Medulla oblongata (tissue), 1 donor: ENCODE results near the gene ADAMTSL5.
A peak's percentile ranks its signal among the peaks of the same experiment; 100 is the strongest.
"Not testable (repeated sequence)": the region's sequence is repeated elsewhere in the genome, so short reads cannot be mapped to it uniquely, and the experiment has no call there.

Experiments
- DNase-seq: peaks from one replicate; pipeline ENCODE4 v3.0.0-alpha.2; 2015; ENCODE audit errors: extremely low spot score

Gene ADAMTSL5

DNA sequence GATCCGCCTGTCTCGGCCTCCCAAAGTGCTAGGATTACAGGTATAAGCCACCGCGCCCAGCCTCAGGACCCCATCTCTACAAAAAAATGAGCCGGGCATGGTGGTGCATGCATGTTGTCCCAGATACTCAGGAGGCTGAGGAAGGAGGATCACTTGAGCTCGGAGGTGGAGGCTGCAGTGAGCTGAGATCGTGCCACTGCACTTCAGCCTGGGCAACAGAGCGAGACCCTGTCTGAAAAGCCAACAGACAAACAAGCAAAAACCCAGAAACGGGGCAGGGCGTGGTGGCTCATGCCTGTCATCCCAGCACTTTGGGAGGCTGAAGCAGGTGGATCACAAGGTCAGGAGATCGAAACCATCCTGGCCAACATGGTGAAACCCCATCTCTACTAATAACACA lies 18.0 kb upstream of the ADAMTSL5 start:
- DNase-seq = not testable (repeated sequence)

DNA sequence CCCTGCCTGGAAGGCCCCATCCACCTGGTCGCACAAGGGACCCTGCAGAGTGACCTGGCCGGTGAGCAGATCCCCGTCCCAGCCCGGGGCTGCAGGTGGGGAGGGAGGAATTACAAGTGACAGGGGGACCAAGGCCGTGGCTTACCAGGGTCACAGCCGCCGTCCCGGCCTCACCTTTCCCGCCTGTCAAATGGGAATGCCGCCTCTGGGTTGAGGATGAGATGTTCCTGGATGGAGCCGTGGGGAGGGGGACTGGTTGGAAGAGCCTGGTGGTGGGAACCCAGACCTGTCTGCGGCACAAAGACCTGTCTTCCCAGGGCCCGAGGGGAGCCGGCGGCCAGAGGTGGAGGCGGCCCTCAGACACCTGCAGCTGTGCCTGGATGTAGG lies 16.6 kb upstream of the ADAMTSL5 start:
- DNase-seq = no peak

DNA sequence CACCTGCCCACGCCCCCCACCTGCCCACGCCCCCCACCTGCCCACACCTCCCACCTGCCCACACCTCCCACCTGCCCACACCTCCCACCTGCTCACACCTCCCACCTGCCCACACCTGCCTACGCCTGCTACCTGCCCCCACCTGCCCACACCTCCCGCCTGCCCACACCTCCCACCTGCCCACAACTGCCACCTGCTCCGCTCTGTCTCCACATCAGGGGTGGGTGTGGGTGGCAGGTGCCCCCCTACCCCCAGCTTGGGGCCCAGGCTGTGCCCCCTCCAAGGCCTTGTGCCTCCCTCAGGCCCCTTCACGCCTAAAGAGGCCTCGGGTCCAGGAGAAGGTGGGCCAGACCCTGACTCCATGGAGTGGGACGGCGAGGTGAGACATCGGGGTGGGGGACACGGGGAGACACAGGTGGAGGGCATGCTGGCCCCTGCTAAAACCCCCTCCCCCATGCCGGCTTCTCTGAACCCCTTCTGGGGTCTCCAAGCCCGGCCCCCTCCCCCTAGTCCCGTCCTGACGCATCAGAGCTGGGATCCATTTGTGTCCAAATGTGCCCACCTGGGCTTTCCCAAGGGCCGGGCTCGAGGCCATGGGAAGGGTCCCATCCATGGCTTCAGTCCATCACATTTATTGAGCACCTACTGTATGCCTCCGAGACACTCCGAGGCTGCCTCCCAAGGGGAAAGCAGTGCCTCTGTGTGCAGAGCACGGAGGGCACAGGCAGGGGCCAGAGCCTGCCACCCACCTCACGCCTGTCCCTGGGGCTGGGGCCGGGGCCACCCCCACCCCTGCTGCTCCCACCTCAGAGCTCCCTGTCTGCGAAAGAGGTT lies 16.0 kb upstream of the ADAMTSL5 start:
- DNase-seq = no peak

DNA sequence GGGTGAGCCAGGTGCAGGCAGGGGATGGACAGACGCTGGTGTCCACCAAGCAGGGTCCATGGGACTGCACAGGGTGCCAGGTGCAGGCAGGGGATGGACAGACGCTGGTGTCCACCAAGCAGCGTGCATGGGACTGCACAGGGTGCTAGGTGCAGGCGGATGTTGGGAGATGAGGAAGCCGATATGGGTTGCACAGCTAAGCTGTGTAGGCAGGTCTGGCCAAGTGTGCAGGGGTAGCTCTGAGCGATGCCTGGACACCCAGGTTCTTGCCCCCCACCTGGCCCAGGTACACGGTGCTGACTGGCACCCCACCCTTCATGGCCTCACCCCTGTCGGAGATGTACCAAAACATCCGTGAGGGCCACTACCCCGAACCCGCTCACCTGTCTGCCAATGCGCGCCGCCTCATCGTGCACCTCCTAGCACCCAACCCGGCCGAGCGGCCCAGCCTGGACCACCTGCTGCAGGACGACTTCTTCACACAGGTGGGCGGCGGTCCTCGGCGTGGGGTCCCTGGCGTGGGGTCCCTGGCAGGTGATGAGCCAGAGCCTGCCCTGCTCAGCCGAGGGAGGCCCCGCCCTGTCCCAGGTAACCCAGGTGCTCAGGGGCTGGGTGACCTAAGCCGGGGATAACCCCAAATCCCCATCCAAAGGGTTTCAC lies 15.0 kb upstream of the ADAMTSL5 start:
- no peak for DNase-seq

DNA sequence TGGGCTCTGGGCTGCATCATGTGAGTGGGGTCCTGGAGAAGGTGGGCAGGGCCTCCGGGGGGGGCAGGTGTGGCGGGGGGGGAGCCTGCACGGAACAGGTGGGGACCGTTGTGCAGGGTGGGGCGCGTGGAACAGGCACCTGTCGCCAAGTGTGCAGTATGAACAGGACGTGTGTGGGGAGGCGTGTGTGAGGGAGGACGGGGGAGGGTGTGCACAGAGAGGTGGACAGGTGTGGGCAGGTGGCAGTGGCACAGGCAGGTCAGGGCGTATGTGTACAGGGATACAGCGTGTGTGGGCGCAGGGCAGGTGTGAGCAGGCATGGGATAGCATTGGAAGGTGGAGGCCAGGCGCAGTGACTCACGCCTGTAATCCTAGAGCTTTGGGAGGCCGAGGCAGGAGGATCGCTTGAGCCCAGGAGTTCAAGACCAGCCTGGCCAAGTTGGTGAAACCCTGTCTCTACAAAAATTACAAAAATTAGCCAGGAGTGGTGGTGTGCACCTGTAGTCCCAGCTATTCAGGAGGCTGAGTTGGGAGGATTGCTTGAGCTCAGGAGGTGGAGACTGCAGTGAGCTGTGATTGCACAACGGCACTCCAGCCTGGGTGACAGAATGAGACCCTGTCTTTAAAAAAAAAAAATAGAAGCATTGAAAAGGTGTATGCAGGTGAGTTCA lies 14.3 kb upstream of the ADAMTSL5 start:
- DNase-seq = no peak

DNA sequence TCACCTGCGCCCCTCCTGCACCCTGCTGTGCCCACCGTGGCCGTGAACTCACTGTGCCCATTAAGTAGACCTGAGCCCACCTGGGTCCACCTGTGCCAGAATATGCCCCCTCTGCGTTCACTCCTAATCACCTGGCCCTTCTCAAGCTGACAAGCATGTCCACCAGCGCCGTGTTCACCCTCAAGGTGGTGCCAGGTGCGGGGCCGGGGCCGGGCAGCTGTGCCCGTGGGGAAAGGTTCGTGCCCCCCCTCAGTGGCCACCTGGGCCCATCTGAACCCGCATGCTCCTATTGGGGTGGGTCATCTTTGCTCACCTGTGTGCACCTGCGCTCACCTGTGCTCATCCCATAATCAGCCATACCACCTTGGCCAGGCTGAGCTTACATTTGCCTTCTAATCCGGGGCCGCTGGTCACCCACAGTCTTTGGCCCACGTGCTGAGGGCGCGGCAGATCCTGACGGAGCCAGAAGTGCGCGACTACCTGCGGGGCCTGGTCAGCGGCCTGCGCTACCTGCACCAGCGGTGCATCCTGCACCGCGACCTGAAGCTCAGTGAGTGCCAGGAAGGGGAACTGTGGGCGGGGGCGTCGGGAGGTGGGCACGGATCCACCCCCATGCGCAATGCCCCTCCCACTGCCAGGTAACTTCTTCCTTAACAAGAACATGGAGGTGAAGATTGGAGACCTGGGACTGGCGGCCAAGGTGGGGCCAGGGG lies 13.4 kb upstream of the ADAMTSL5 start:
- DNase-seq = no peak

DNA sequence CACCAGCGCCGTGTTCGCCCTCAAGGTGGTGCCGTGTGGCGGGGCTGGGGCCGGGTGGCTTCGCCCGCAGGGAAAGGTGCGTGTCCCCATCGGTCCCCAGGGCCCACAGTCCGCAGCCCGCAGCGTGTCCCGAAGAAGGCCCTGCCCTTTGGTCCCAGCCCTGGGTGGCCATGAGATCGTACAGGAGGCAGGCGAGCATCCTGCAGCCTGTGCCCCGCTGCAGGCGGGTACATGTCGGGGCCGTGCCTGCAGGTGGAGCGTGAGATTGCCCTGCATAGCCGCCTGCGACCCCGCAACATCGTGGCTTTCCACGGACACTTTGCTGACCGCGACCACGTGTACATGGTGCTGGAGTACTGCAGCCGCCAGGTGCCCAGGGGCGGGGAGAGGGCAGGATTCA lies 12.5 kb upstream of the ADAMTSL5 start:
- DNase-seq = no peak

DNA sequence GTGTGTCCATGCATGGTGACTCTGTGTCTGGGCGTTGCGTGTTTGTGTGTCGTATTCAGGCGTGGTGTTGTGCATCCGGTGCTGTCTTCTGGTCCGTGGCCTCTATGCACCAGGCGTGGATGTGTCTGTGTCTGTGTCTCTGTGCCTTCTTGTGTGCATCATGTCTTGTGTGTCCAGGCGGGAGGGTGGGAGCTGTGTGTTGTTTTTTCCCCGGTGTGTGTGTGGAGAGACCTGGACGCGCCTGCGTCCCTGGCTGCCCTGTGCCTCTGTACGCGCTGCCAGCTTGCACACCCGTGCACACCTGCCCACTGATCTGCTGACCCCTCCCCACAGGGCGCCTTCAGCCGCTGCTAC lies 12.1 kb upstream of the ADAMTSL5 start:
- no peak for DNase-seq

DNA sequence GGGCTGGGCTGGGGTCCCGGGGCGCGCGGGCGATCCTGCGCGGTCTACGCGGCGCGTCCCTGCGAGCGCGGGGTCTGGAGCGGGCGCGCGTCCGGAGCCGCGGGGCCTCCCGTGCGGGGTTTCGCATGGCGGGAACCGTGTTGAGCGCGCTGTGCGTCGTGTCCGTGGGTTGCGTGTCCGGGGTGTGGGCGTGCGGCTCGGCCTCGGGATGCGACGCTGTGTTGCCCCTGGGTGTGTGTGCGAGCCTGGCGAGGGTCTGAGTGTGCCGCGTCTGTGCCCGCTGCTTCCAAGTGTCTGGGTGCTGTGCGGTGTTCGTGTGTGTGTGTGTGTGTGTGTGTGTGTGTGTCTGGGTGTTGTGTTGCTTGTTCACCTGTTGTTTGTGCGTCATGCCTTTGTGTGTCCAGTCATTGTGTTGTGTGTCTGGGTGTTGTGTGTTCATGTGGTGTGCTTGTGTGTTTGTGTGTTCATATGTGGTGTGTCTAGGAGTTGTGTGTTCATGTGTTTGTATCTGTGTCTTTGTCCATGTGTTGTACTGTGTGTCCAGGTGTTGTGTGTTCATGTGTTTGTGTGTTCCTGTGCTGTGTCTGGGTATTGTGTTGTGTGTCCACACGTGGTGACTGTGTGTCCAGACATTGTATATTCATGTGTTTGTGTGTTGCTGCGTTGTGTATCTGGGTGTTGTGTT lies 11.6 kb upstream of the ADAMTSL5 start:
- DNase-seq = no peak

DNA sequence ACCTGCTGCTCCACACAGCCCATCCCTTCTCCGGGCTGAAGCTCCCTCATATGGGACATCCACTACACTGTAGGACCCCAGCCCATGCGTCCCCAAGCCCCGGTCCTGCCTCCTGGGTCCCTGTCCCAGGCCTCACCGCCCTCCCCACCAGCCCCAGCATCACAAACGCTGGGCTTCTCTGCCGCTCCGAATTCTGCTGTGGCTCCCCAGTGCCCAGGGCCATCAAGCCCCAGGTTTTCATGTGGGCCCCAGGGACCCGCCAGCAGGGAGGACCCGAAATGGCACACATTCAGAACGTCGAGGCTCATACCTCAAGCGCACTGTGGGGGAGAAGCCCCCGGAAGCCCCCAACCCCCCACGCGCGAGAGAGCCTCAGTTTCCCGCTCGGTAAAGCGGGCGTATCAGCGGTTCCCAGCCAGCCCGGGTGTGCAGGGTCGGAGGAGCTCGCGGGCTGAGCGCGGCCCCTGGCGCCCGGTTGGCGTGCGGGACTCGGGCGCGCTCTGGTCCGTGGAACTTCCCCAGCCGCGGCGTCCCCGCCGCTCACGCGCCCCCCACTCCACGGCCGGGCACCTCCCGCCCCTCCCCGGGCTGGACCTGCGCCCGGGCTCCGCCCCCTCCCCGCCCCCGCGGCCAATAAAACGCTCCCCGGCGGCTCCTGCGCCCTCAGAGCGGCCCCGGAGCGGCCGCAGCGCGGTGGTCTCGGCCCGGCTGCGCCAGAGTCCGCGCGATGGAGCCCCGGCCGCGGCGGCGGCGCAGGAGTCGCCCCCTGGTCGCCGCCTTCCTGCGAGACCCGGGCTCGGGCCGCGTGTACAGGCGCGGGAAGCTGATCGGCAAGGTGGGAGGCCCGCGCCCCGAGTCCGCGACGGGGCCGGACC lies 10.8 kb upstream of the ADAMTSL5 start, which contains the start of gene PLK5:
Gene PLK5, plus strand, starts transcription at position 666 of the 875 bp plus-strand sequence. CDS start 2,920 bp downstream, outside the sequence.
- no peak for DNase-seq

DNA sequence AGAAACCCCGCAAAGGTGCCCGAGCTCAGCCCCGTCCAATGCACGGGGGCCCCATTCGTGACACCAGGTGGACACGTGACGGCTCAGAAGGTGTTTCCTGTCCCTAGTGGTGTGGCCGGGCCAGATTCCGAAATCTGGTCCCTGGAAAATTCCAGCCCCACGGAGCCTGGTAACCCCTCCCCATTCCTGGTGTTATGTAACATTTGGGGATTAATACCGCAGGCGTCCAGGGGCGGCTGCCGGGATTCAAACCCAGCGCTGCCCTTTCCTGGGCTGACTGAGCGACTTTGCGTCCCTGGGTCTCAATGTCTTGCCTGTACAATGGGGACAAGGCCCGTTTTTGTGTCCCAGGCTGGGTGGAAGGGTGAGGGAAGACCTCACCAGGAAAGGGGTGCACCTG lies 10.0 kb upstream of the ADAMTSL5 start:
- DNase-seq = no peak

DNA sequence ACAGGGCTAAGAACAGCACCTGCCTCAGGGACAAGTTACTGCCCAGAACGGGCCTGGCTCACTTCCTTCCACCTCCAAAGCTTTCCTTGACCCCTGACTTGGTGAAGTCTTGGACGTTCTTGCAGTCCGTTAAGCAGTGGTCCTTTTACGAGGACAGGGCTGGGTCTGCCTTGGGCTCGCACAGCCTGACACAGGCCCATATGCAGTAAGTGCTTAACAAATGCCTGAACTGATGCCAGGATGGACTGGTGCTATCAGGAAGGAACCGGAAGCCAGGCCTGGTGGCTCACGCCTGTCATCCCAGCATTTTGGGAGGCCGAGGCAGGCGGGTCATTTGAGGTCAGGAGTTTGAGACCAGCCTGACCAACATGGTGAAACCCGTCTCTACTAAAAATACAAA lies 9.2 kb upstream of the ADAMTSL5 start:
- DNase-seq = no peak

DNA sequence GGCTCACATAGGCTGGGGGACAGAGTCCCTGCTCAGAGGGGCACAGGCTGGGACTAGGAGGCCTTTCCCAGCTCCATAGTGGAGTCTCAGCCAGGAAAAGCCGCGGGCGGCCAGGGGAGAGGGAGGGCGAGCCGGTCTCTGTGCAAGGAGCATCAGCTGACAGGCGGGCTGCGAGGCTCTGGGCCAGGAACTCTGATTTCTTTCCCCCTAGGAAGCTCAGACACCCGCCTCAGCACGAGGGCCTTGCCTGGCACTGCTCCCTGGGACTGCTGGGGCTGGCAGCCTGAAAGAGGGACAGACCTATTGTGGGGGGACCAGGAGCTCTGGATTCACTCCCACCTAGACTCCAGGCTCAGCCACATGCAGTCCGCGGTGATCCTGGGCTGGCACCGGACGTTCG lies 8.8 kb upstream of the ADAMTSL5 start:
- DNase-seq = peak; percentile 80

DNA sequence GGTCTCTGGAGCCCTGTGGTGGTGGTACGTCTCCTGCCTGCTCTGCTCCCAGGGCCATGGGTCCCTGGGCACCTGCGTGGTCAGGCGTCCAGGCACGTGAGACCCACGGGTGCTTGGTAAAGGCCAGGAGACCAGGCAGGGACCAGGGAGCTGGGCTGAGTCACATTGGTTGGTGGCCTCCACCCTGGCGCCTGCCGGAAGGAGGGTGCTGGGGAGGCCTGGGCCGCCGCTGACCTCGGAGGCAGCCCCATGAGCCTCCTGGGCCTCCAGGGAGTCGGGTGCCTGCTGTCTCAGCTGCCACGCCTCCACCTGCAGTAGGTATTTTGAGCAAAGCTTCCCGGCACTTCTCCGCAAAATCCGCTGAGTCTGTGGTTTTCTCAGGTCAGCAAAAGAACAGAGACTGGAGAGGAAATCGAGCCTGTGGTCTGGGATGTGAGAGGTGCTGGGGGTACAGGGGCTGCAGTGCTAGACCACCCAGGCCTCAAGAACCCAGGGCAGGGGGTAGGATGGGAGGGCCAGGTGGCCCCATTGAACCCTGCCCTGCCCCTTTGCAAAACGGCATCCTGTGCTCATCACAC lies 7.5 kb upstream of the ADAMTSL5 start:
- no peak for DNase-seq

DNA sequence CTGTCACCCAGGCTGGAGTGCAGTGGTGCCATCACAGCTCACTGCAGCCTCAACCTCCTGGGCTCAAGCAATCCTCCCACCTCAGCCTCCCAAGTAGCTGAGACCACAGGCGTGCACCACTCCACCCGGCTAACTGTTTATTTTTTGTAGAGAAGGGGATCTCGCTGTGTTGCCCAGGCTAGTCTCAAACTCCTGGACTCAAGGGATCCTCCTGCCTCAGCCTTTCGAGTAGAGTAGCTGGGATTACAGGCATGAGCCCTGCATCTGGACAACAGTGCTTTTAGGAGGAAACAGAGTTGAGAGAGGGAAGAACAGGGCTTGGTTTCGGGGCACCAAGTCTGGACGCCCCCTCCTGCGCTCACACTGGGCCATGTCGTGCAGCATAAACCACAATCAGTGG lies 7.0 kb upstream of the ADAMTSL5 start:
- not testable (repeated sequence) for DNase-seq

DNA sequence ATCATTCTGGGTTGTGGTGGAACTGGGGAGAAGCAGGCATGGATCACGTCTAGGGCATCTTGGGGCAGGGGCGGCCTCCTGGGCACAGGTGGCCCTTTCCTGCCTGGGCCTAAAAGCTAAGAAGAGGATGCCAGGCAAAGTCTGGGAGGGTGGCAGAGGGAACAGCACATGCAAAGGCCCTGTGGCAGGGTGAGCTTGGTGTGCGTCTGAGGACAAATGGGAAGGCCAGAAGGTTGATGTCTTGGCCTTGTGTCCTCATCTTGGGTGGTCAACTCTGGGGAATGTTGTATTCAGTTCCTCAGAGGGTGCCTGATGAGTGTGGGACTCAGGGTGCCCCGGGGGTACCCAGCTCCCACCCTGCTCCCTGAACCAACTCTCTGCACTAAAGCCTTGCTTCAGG lies 5.7 kb upstream of the ADAMTSL5 start:
- no peak for DNase-seq

DNA sequence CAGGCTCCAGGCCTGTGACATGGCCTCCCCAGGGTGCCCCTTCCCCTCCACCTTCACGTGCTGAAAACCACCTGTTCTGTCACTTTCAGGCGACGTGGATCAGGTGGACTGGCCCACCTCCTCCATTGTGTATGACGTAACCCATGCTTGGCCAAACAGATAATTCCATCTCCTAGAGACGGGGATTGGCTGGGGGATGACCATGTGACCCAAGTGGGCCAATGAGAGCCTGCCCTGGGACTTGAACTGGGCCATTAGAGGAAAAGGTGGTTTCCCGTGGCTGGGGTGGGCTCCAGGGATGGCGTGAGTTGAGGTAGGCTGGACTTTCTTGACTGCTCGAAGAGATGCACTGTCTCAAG lies 3.6 kb upstream of the ADAMTSL5 start:
- DNase-seq = no peak

DNA sequence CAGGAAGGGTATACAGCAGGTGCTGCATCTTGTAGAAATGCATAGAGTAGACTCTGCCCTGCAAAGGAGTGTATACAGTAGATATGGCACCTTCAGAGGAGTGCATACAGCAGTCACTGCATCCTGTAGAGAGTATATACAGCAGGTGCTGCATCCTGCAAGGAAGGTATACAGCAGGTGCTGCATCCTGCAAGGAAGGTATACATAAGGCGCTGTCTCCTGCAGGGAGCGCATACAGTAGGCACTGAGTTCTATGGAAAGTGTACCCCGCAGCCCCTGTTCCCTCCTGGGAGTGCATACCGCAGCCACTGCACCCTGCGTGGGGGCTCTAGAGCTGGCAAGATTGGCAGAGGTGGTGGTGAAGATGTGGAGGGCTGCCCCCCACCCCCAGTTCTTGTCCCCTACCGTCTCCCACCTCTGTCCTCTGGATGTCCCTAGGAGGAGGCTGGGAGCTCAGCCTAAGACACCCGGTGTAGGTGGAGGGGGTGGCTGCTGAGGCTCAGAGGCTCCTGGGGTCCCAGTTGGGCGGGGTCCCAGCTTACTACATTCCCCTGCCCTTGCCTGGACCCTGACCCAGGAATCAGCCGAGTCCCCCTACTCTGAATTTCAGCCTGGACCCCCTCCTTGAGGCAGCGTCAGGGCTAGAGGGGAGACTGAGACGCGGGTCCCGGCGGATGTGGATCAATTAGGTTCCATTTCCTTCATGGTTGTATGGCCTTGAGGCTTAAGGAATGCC lies 2.3 kb upstream of the ADAMTSL5 start:
- DNase-seq = no peak

DNA sequence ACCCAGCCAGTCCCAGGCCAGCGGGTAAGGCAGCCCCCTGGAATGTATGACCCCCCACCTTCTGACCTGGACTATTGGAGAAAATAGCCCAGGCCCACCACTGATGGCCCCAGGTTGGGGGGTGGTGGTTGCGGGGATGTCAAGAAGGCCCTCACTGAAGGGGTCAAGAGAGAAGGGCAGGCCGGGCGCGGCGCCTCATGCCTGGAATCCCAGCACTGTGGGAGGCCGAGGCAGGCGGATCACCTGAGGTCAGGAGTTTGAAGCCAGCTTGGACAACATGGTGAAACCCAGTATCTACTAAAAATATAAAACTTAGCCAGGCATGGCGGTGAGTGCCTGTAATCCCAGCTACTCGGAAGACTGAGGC lies 1.5 kb upstream of the ADAMTSL5 start:
- no peak for DNase-seq
